ENCODE results near the gene FARP2. TPM values are rescaled to one million over a fixed set of nuclear protein-coding genes. Genes with fewer than 3 reads are reported as not detected.

The FARP2 gene
- total RNA-seq, 2 donors from 2014 or later = 48.1 to 67.4 TPM

- H3K36me3 ChIP-seq = peaks cover 7% of the 10 kb centered on the region
- ATAC-seq (ENCODE audit: insufficient number of reproducible peaks, low FRiP score, low read depth) (no peak), DNase-seq (ENCODE audit: low spot score) (no peak)
- H3K9me3 ChIP-seq = no peaks in the 10 kb centered on the region
- no peak for TF ChIP-seq CTCF (IDR thresholded peaks at IDR 0.05)
- H3K27me3 ChIP-seq (replicated peaks; ENCODE audit: insufficient read depth) = no peaks in the 10 kb centered on the region
- no peak overlapping the region for H3K4me3 ChIP-seq
- no peaks in the 10 kb centered on the region for H3K4me1 ChIP-seq (ENCODE audit: control insufficient read depth in 1 of 2, low read depth in 2 of 2)
- H3K27ac ChIP-seq = no peak overlapping the region
These were observed 122.1 kb downstream of the FARP2 start for GRCh38 chr2:241478166-241478565.

- DNase-seq (ENCODE audit: low spot score) (no peak), ATAC-seq (ENCODE audit: insufficient number of reproducible peaks, low FRiP score, low read depth) (no peak)
- peaks cover 7% of the 10 kb centered on the region for H3K36me3 ChIP-seq
- no peak overlapping the region for H3K27ac ChIP-seq
- no peak overlapping the region for H3K4me3 ChIP-seq
- H3K27me3 ChIP-seq (replicated peaks; ENCODE audit: insufficient read depth) = no peaks in the 10 kb centered on the region
- no peaks in the 10 kb centered on the region for H3K9me3 ChIP-seq
- no peak for TF ChIP-seq CTCF (IDR thresholded peaks at IDR 0.05)
- no peaks in the 10 kb centered on the region for H3K4me1 ChIP-seq (ENCODE audit: control insufficient read depth in 1 of 2, low read depth in 2 of 2)
These were observed 123.2 kb downstream of the FARP2 start for GRCh38 chr2:241479026-241479898.

- no peak for ATAC-seq (ENCODE audit: insufficient number of reproducible peaks, low FRiP score, low read depth)
- Histone ChIP-seq H3K27me3 (replicated peaks; ENCODE audit: insufficient read depth) (no peaks in the 10 kb centered on the region), H3K4me1 (ENCODE audit: control insufficient read depth in 1 of 2, low read depth in 2 of 2) (no peaks in the 10 kb centered on the region), H3K27ac (no peak overlapping the region), H3K4me3 (no peak overlapping the region), H3K9me3 (no peaks in the 10 kb centered on the region), H3K36me3 (peaks cover 7% of the 10 kb centered on the region)
- TF ChIP-seq CTCF (IDR thresholded peaks at IDR 0.05) = no peak
- DNase-seq (ENCODE audit: low spot score) = no peak
These were observed 125.6 kb downstream of the FARP2 start for GRCh38 chr2:241481687-241482086.

GRCh38 chr2:241482126-241482955 is 126.3 kb downstream of the FARP2 start:
- Histone ChIP-seq H3K4me3 (no peak overlapping the region), H3K4me1 (ENCODE audit: control insufficient read depth in 1 of 2, low read depth in 2 of 2) (no peaks in the 10 kb centered on the region), H3K27ac (no peak overlapping the region), H3K9me3 (no peaks in the 10 kb centered on the region), H3K27me3 (replicated peaks; ENCODE audit: insufficient read depth) (no peaks in the 10 kb centered on the region), H3K36me3 (peaks cover 7% of the 10 kb centered on the region)
- DNase-seq (ENCODE audit: low spot score) (no peak), ATAC-seq (ENCODE audit: insufficient number of reproducible peaks, low FRiP score, low read depth) (no peak)
- TF ChIP-seq CTCF (IDR thresholded peaks at IDR 0.05) = no peak

- no peaks in the 10 kb centered on the region for H3K4me1 ChIP-seq (ENCODE audit: control insufficient read depth in 1 of 2, low read depth in 2 of 2)
- no peak for ATAC-seq (ENCODE audit: insufficient number of reproducible peaks, low FRiP score, low read depth)
- H3K9me3 ChIP-seq = no peaks in the 10 kb centered on the region
- no peaks in the 10 kb centered on the region for H3K27me3 ChIP-seq (replicated peaks; ENCODE audit: insufficient read depth)
- no peak for TF ChIP-seq CTCF (IDR thresholded peaks at IDR 0.05)
- H3K36me3 ChIP-seq = peaks cover 4% of the 10 kb centered on the region
- no peak for DNase-seq (ENCODE audit: low spot score)
- no peak overlapping the region for H3K4me3 ChIP-seq
- H3K27ac ChIP-seq = no peak overlapping the region
These were observed 127.2 kb downstream of the FARP2 start for GRCh38 chr2:241483305-241483704.
